NCI-H187 treated with DMSO at 0.1 percent for 48 hours (cell line): ENCODE results near the gene GLI3.

ENCODE experiments used
- DNase-seq: peaks from one replicate; lab custom pipeline; 2025; lab: John Stamatoyannopoulos, UW

The GLI3 gene

GRCh38 chr7:42033480-42033879, 203.5 kb downstream of the GLI3 start:
- no peak for DNase-seq

- no peak for DNase-seq
These were observed 207.6 kb downstream of the GLI3 start for GRCh38 chr7:42029405-42029804.

GRCh38 chr7:42027521-42027920, 209.5 kb downstream of the GLI3 start:
- no peak for DNase-seq

- DNase-seq = no peak
These were observed 210.3 kb downstream of the GLI3 start for GRCh38 chr7:42026622-42027197.

- no peak for DNase-seq
These were observed 211.2 kb downstream of the GLI3 start for GRCh38 chr7:42025635-42026375.

GRCh38 chr7:42024537-42024936, 212.5 kb downstream of the GLI3 start:
- DNase-seq = no peak

- DNase-seq = no peak
These were observed 213.7 kb downstream of the GLI3 start for GRCh38 chr7:42023262-42023661.

GRCh38 chr7:42022791-42023190, 214.2 kb downstream of the GLI3 start:
- DNase-seq = no peak

- DNase-seq = no peak
These were observed 215.0 kb downstream of the GLI3 start for GRCh38 chr7:42022056-42022455.

GRCh38 chr7:42021631-42022030, 215.4 kb downstream of the GLI3 start:
- DNase-seq = no peak

- no peak for DNase-seq
These were observed 216.9 kb downstream of the GLI3 start for GRCh38 chr7:42020061-42020460.

GRCh38 chr7:42017349-42017986, 219.5 kb downstream of the GLI3 start:
- DNase-seq = no peak

GRCh38 chr7:42016517-42016916, 220.5 kb downstream of the GLI3 start:
- no peak for DNase-seq

- DNase-seq = no peak
These were observed 222.1 kb downstream of the GLI3 start for GRCh38 chr7:42014625-42015618.

GRCh38 chr7:42012786-42013360, 224.1 kb downstream of the GLI3 start:
- no peak for DNase-seq

GRCh38 chr7:42012313-42012712, 224.7 kb downstream of the GLI3 start:
- DNase-seq = no peak

GRCh38 chr7:42011846-42012245, 225.2 kb downstream of the GLI3 start:
- no peak for DNase-seq

GRCh38 chr7:42010751-42011150, 226.3 kb downstream of the GLI3 start:
- DNase-seq = no peak

- DNase-seq = no peak
These were observed 230.1 kb downstream of the GLI3 start for GRCh38 chr7:42006801-42007513.

- no peak for DNase-seq
These were observed 234.4 kb downstream of the GLI3 start for GRCh38 chr7:42002654-42003053.

GRCh38 chr7:41999736-42000283, 237.2 kb downstream of the GLI3 start:
- no peak for DNase-seq
